Dermis microvascular lymphatic vessel endothelial cell (primary cell): ENCODE data around the gene CPSF6. TPM values are rescaled to one million over a fixed set of nuclear protein-coding genes. Genes with fewer than 3 reads are reported as not detected.

Experiments used
- DNase-seq, 2 donors: peaks; one replicate each; pipeline versions ENCODE4 v3.0.0 to v3.0.0-alpha.2; 2010; ENCODE audit warnings: low read depth in 2 of 2
- total RNA-seq: library from RNA; depleted of rRNA; stranded (reverse); fragments of >200 nt; gene quantifications from 2 replicates; pipeline ENCODE4 v1.2.1, GENCODE V29; 2014

The CPSF6 gene
- total RNA-seq, 1 donor from 2014 or later = 17.7 TPM

DNA sequence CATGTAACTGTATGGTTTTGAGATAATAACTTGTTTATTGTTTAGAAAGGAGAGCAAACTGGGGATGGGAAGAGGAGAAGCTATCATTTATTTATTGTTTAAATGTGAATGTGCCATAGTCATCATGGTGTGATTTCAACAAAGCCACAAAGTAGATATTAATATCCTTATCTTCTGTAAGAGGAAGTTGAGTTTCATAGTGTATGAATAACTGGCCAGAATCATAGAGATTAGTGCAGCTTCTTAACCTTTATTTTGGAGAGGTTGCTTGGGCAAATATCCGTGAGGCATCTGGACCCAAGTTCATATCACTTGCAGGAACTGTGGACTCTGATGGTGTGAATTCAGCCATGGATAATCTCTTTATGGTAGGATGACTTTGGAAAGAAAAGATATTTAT is 82.0 kb downstream of the CPSF6 start:
- DNase-seq = no peak

Other genes with a start within 250 kb of the CPSF6 start
- gene LYZ, start 108.8 kb downstream of the CPSF6 start, total RNA-seq = under 0.01 TPM in 1 of 2 replicates, not detected in the other
- 17.6 and 18.8 TPM in 2 replicates for gene YEATS4, start 120.2 kb downstream of the CPSF6 start, total RNA-seq
- gene FRS2, start 230.8 kb downstream of the CPSF6 start, total RNA-seq = 16.2 and 16.6 TPM in 2 replicates